Measurements from ENCODE around the gene TMPRSS5. TPM values are rescaled to one million over a fixed set of nuclear protein-coding genes. Genes with fewer than 3 reads are reported as not detected.
"Not testable (repeated sequence)": the region's sequence is repeated elsewhere in the genome, so short reads cannot be mapped to it uniquely, and the experiment has no call there.

The TMPRSS5 gene
- polyA plus RNA-seq, 1 experiment: 0.04 TPM

- ChIA-PET CTCF (interaction anchor here (1.5 to 2.6 kb wide), 3 partner anchors 192 to 435 kb away, joined by 6 to 10 read pairs (median 7); no protein-coding TSS in a partner anchor), POLR2A (no interaction called here)
- no peak for TF ChIP-seq CTCF (IDR thresholded peaks at IDR 0.05; ENCODE audit: low read depth, low read length)
- Histone ChIP-seq H3K9me3 (ENCODE audit: control insufficient read depth, insufficient read depth, low read length) (no peaks in the 10 kb centered on the region), H3K27ac (ENCODE audit: low read depth, low read length) (no peak overlapping the region), H3K4me3 (ENCODE audit: low read depth, low read length) (no peak overlapping the region), H3K27me3 (ENCODE audit: control insufficient read depth, insufficient read depth, low read length) (no peaks in the 10 kb centered on the region)
- DNase-seq (ENCODE audit: low read depth, low spot score): no peak
Observed at GRCh38 chr11:113724778-113725177, 18.7 kb upstream of the TMPRSS5 start.

GRCh38 chr11:113723787-113724186, 17.7 kb upstream of the TMPRSS5 start:
- ChIA-PET POLR2A (no interaction called here), CTCF (no interaction called here)
- Histone ChIP-seq H3K27ac (ENCODE audit: low read depth, low read length) (no peak overlapping the region), H3K27me3 (ENCODE audit: control insufficient read depth, insufficient read depth, low read length) (no peaks in the 10 kb centered on the region), H3K4me3 (ENCODE audit: low read depth, low read length) (no peak overlapping the region), H3K9me3 (ENCODE audit: control insufficient read depth, insufficient read depth, low read length) (no peaks in the 10 kb centered on the region)
- DNase-seq (ENCODE audit: low read depth, low spot score): no peak
- TF ChIP-seq CTCF (IDR thresholded peaks at IDR 0.05; ENCODE audit: low read depth, low read length): no peak

- Histone ChIP-seq H3K27me3 (ENCODE audit: control insufficient read depth, insufficient read depth, low read length) (no peaks in the 10 kb centered on the region), H3K27ac (ENCODE audit: low read depth, low read length) (no peak overlapping the region), H3K9me3 (ENCODE audit: control insufficient read depth, insufficient read depth, low read length) (no peaks in the 10 kb centered on the region), H3K4me3 (ENCODE audit: low read depth, low read length) (no peak overlapping the region)
- ChIA-PET POLR2A (no interaction called here), CTCF (interaction anchor here (1.1 to 2.0 kb wide), 2 partner anchors 9 to 50 kb away, joined by 3 to 9 read pairs; partner anchors contain the start of gene ZW10)
- DNase-seq (ENCODE audit: low read depth, low spot score): no peak
- TF ChIP-seq CTCF (IDR thresholded peaks at IDR 0.05; ENCODE audit: low read depth, low read length): no peak
Observed at GRCh38 chr11:113722934-113723333, 16.8 kb upstream of the TMPRSS5 start.

- Histone ChIP-seq H3K4me3 (ENCODE audit: low read depth, low read length) (no peak overlapping the region), H3K27ac (ENCODE audit: low read depth, low read length) (no peak overlapping the region), H3K9me3 (ENCODE audit: control insufficient read depth, insufficient read depth, low read length) (no peaks in the 10 kb centered on the region), H3K27me3 (ENCODE audit: control insufficient read depth, insufficient read depth, low read length) (no peaks in the 10 kb centered on the region)
- ChIA-PET POLR2A (no interaction called here), CTCF (interaction anchor here (1.1 to 2.0 kb wide), 2 partner anchors 9 to 51 kb away, joined by 3 to 9 read pairs; partner anchors contain the start of gene ZW10)
- no peak for DNase-seq (ENCODE audit: low read depth, low spot score)
- TF ChIP-seq CTCF (IDR thresholded peaks at IDR 0.05; ENCODE audit: low read depth, low read length): no peak
Observed at GRCh38 chr11:113722221-113722620, 16.1 kb upstream of the TMPRSS5 start.

GRCh38 chr11:113721462-113722066, 15.5 kb upstream of the TMPRSS5 start:
- no peak for TF ChIP-seq CTCF (IDR thresholded peaks at IDR 0.05; ENCODE audit: low read depth, low read length)
- POLR2A ChIA-PET: no interaction called here
- no peak overlapping the region for H3K27ac ChIP-seq (ENCODE audit: low read depth, low read length)
- no peak for DNase-seq (ENCODE audit: low read depth, low spot score)
- no peak overlapping the region for H3K4me3 ChIP-seq (ENCODE audit: low read depth, low read length)
- CTCF ChIA-PET: interaction anchor here (0.8 to 2.0 kb wide), 2 partner anchors 8 to 10 kb away, joined by 3 to 9 read pairs; no protein-coding TSS in a partner anchor
- no peaks in the 10 kb centered on the region for H3K9me3 ChIP-seq (ENCODE audit: control insufficient read depth, insufficient read depth, low read length)
- no peaks in the 10 kb centered on the region for H3K27me3 ChIP-seq (ENCODE audit: control insufficient read depth, insufficient read depth, low read length)

GRCh38 chr11:113720478-113720877, 14.4 kb upstream of the TMPRSS5 start:
- DNase-seq (ENCODE audit: low read depth, low spot score); H3K27ac ChIP-seq (ENCODE audit: low read depth, low read length); CTCF ChIA-PET; H3K4me3 ChIP-seq (ENCODE audit: low read depth, low read length); H3K27me3 ChIP-seq (ENCODE audit: control insufficient read depth, insufficient read depth, low read length); POLR2A ChIA-PET; H3K9me3 ChIP-seq (ENCODE audit: control insufficient read depth, insufficient read depth, low read length): not testable (repeated sequence)
